ENCODE measurements around the gene CNTN6. TPM values are rescaled to one million over a fixed set of nuclear protein-coding genes. Genes with fewer than 3 reads are reported as not detected.
A peak's percentile ranks its signal among the peaks of the same experiment; 100 is the strongest.

The CNTN6 gene
- total RNA-seq, 4 donors from 2014 or later, result not detected

DNA sequence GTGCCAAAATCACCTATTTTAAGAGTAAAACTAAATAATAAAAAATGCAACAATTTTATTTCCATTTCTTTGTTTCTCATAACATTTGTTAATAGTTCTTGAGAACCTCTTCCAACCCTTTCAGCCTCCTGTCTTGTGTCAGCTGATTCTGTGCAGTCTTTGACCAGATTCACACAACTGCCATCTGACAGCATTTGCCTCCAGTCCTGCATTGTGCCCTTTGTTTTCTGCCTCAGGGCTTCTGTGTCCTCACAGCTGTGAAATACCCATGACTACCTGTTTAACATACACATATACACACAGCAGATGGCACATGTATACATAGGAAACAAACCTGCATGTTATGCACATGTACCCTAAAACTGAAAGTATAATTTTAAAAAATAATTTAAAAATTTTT lies 13.2 kb upstream of the CNTN6 start:
- H3K36me3 ChIP-seq, result no peaks in the 10 kb centered on the region
- H3K27ac ChIP-seq, result no peak overlapping the region
- TF ChIP-seq, protein P1, sequence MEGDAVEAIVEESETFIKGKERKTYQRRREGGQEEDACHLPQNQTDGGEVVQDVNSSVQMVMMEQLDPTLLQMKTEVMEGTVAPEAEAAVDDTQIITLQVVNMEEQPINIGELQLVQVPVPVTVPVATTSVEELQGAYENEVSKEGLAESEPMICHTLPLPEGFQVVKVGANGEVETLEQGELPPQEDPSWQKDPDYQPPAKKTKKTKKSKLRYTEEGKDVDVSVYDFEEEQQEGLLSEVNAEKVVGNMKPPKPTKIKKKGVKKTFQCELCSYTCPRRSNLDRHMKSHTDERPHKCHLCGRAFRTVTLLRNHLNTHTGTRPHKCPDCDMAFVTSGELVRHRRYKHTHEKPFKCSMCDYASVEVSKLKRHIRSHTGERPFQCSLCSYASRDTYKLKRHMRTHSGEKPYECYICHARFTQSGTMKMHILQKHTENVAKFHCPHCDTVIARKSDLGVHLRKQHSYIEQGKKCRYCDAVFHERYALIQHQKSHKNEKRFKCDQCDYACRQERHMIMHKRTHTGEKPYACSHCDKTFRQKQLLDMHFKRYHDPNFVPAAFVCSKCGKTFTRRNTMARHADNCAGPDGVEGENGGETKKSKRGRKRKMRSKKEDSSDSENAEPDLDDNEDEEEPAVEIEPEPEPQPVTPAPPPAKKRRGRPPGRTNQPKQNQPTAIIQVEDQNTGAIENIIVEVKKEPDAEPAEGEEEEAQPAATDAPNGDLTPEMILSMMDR (IDR thresholded peaks at IDR 0.05), result no peak
- TF ChIP-seq POLR2A (IDR thresholded peaks at IDR 0.05), result no peak
- no peak overlapping the region for H3K4me3 ChIP-seq
- H3K9me3 ChIP-seq, result no peaks in the 10 kb centered on the region
- no peaks in the 10 kb centered on the region for H3K27me3 ChIP-seq
- DNase-seq, result no peak
- intact Hi-C loops (cut with DNase I), result no loop called here
- H3K4me1 ChIP-seq, result no peaks in the 10 kb centered on the region

- no peak for TF ChIP-seq POLR2A (IDR thresholded peaks at IDR 0.05)
- TF ChIP-seq, protein P1 (IDR thresholded peaks at IDR 0.05), result peak in 4 of 6 experiments; percentile 16 to 34 (median 32)
- no peaks in the 10 kb centered on the region for H3K9me3 ChIP-seq
- intact Hi-C loops (cut with DNase I), result no loop called here
- no peak overlapping the region for H3K27ac ChIP-seq
- H3K27me3 ChIP-seq, result no peaks in the 10 kb centered on the region
- no peak overlapping the region for H3K4me3 ChIP-seq
- no peaks in the 10 kb centered on the region for H3K36me3 ChIP-seq
- 55 to 58% methylated on average over 2 of the region's 2 CpGs for WGBS, 2 donors
- no peaks in the 10 kb centered on the region for H3K4me1 ChIP-seq
- DNase-seq, result no peak
These were observed 10.7 kb upstream of the CNTN6 start for GRCh38 chr3:1082108-1082507.

GRCh38 chr3:1087066-1087560 lies 5.7 kb upstream of the CNTN6 start:
- Histone ChIP-seq H3K27ac (no peak overlapping the region), H3K36me3 (no peaks in the 10 kb centered on the region), H3K4me3 (no peak overlapping the region), H3K27me3 (no peaks in the 10 kb centered on the region), H3K4me1 (no peaks in the 10 kb centered on the region), H3K9me3 (no peaks in the 10 kb centered on the region)
- intact Hi-C loops (cut with DNase I), result no loop called here
- TF ChIP-seq, protein P1 (IDR thresholded peaks at IDR 0.05), result no peak
- no peak for TF ChIP-seq POLR2A (IDR thresholded peaks at IDR 0.05)
- DNase-seq, result no peak
- WGBS, 2 donors, result 18 to 31% methylated on average over 3 of the region's 3 CpGs

GRCh38 chr3:1088503-1088902 lies 4.3 kb upstream of the CNTN6 start:
- Histone ChIP-seq H3K36me3 (no peaks in the 10 kb centered on the region), H3K27me3 (no peaks in the 10 kb centered on the region), H3K4me1 (no peaks in the 10 kb centered on the region), H3K9me3 (no peaks in the 10 kb centered on the region), H3K27ac (no peak overlapping the region), H3K4me3 (no peak overlapping the region)
- 71 to 89% methylated on average over 1 of the region's 1 CpG for WGBS, 2 donors
- intact Hi-C loops (cut with DNase I), result no loop called here
- TF ChIP-seq, protein P1 (IDR thresholded peaks at IDR 0.05), result no peak
- TF ChIP-seq POLR2A (IDR thresholded peaks at IDR 0.05), result no peak
- DNase-seq, result no peak

DNA sequence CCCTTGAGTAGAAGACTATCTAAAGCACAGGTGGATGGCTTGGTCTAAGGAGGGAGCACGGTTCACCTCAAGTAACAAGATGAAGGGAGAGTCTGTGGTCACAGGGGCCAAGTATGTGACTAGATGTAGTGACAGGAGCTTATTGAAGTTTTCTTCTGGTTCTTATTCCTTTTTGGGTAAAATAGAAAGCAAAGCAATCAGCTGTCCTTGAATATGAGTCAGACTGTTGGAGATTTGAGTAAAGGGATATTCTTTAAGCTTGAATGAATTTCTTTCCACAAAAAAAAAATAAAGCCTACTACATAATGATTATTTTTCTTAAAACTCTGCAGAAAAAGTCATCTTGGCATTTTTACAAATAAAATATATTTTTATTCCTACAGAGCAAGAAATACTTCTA lies 1.5 kb upstream of the CNTN6 start:
- no peak for DNase-seq
- Histone ChIP-seq H3K36me3 (no peaks in the 10 kb centered on the region), H3K27ac (no peak overlapping the region), H3K9me3 (no peaks in the 10 kb centered on the region), H3K4me3 (no peak overlapping the region), H3K4me1 (no peaks in the 10 kb centered on the region), H3K27me3 (no peaks in the 10 kb centered on the region)
- TF ChIP-seq, protein P1 (IDR thresholded peaks at IDR 0.05), result no peak
- TF ChIP-seq POLR2A (IDR thresholded peaks at IDR 0.05), result no peak
- 69 to 82% methylated on average over 1 of the region's 1 CpG for WGBS, 2 donors
- intact Hi-C loops (cut with DNase I), result no loop called here
